ENCODE results near the gene GRM7. TPM values are rescaled to one million over a fixed set of nuclear protein-coding genes. Genes with fewer than 3 reads are reported as not detected.

The GRM7 gene
- total RNA-seq, 4 donors from 2014 or later = 0.39 TPM; not detected in 3

- WGBS = 90% methylated on average over 1 of the region's 1 CpG
- H3K9me3 ChIP-seq = peaks cover 0 to 3% (median 0%) of the 10 kb centered on the region in 4 donors
- no peak overlapping the region for H3K27ac ChIP-seq (replicated peaks in 1 of 4)
- intact Hi-C loops (cut with DNase I) = no loop called here
- no peak overlapping the region for H3K4me3 ChIP-seq
- DNase-seq (ENCODE audit: extremely low spot score) = no peak
- H3K27me3 ChIP-seq = no peaks in the 10 kb centered on the region
- peaks cover 4 to 20% (median 17%) of the 10 kb centered on the region in 4 donors for H3K4me1 ChIP-seq
- H3K36me3 ChIP-seq = no peaks in the 10 kb centered on the region
- TF ChIP-seq POLR2AphosphoS5 (IDR thresholded peaks at IDR 0.05) = no peak
- no peak for TF ChIP-seq EP300 (IDR thresholded peaks at IDR 0.05)
- no peak for TF ChIP-seq CTCF (IDR thresholded peaks at IDR 0.05)
- no peak for TF ChIP-seq POLR2A (IDR thresholded peaks at IDR 0.05; ENCODE audit: low read depth)
Observed at GRCh38 chr3:7520593-7520992, 659.7 kb downstream of the GRM7 start.

GRCh38 chr3:7536510-7536909, 675.6 kb downstream of the GRM7 start:
- intact Hi-C loops (cut with DNase I) = no loop called here

GRCh38 chr3:7536921-7537320, 676.0 kb downstream of the GRM7 start:
- H3K27me3 ChIP-seq = no peaks in the 10 kb centered on the region
- H3K4me3 ChIP-seq = no peak overlapping the region
- intact Hi-C loops (cut with DNase I) = no loop called here
- TF ChIP-seq POLR2AphosphoS5 (IDR thresholded peaks at IDR 0.05) (no peak), EP300 (IDR thresholded peaks at IDR 0.05) (no peak)
- no peaks in the 10 kb centered on the region for H3K36me3 ChIP-seq
- DNase-seq (ENCODE audit: extremely low spot score) = no peak
- H3K9me3 ChIP-seq = no peaks in the 10 kb centered on the region
- H3K27ac ChIP-seq (replicated peaks in 1 of 4) = no peak overlapping the region
- 96% methylated on average over 1 of the region's 1 CpG for whole genome bisulfite sequencing
- H3K4me1 ChIP-seq = no peaks in the 10 kb centered on the region

More at GRCh38 chr3:7536510-7536909, 675.6 kb downstream of the GRM7 start:
- H3K27ac ChIP-seq (replicated peaks in 1 of 4) = no peak overlapping the region
- H3K4me1 ChIP-seq = no peaks in the 10 kb centered on the region
- H3K27me3 ChIP-seq = no peaks in the 10 kb centered on the region
- no peaks in the 10 kb centered on the region for H3K36me3 ChIP-seq
- TF ChIP-seq CTCF (IDR thresholded peaks at IDR 0.05) (no peak), POLR2AphosphoS5 (IDR thresholded peaks at IDR 0.05) (no peak), EP300 (IDR thresholded peaks at IDR 0.05) (no peak), POLR2A (IDR thresholded peaks at IDR 0.05; ENCODE audit: low read depth) (no peak)
- no peak for DNase-seq (ENCODE audit: extremely low spot score)
- no peaks in the 10 kb centered on the region for H3K9me3 ChIP-seq
- H3K4me3 ChIP-seq = no peak overlapping the region

- Histone ChIP-seq H3K36me3 (no peaks in the 10 kb centered on the region), H3K4me3 (no peak overlapping the region), H3K9me3 (no peaks in the 10 kb centered on the region), H3K27ac (replicated peaks in 1 of 4) (no peak overlapping the region), H3K27me3 (no peaks in the 10 kb centered on the region), H3K4me1 (peaks cover 0 to 7% (median 3%) of the 10 kb centered on the region in 4 donors)
- intact Hi-C loops (cut with DNase I) = no loop called here
- TF ChIP-seq POLR2A (IDR thresholded peaks at IDR 0.05; ENCODE audit: low read depth) (no peak), CTCF (IDR thresholded peaks at IDR 0.05) (peak in 2 of 3 experiments; percentile 17 to 23), EP300 (IDR thresholded peaks at IDR 0.05) (no peak), POLR2AphosphoS5 (IDR thresholded peaks at IDR 0.05) (no peak)
- no peak for DNase-seq (ENCODE audit: extremely low spot score)
- WGBS = 63% methylated on average over 5 of the region's 5 CpGs
Observed at GRCh38 chr3:7543294-7543880, 682.5 kb downstream of the GRM7 start.

- Histone ChIP-seq H3K36me3 (no peaks in the 10 kb centered on the region), H3K27me3 (no peaks in the 10 kb centered on the region), H3K4me1 (peaks cover 0 to 7% (median 3%) of the 10 kb centered on the region in 4 donors), H3K27ac (replicated peaks in 1 of 4) (no peak overlapping the region), H3K4me3 (no peak overlapping the region), H3K9me3 (no peaks in the 10 kb centered on the region)
- intact Hi-C loops (cut with DNase I) = loop anchor here (5.0 kb wide), 1 partner anchor 258 kb away; no protein-coding TSS in a partner anchor
- DNase-seq (ENCODE audit: extremely low spot score) = no peak
- 90% methylated on average over 3 of the region's 3 CpGs for WGBS
- TF ChIP-seq POLR2A (IDR thresholded peaks at IDR 0.05; ENCODE audit: low read depth) (no peak), POLR2AphosphoS5 (IDR thresholded peaks at IDR 0.05) (no peak), CTCF (IDR thresholded peaks at IDR 0.05) (no peak), EP300 (IDR thresholded peaks at IDR 0.05) (no peak)
Observed at GRCh38 chr3:7545334-7545733, 684.4 kb downstream of the GRM7 start.

Measured in esophagus muscularis mucosa (tissue), 4 donors.